DMS153 treated with DMSO at 0.1 percent for 48 hours (cell line): Measurements from ENCODE around the gene GSTT4.
"Not testable (repeated sequence)": the region's sequence is repeated elsewhere in the genome, so short reads cannot be mapped to it uniquely, and the experiment has no call there.

Source experiments
- DNase-seq: peaks from one replicate; lab custom pipeline; 2025; ENCODE audit not compliant: unreplicated experiment; lab: John Stamatoyannopoulos, UW

Gene GSTT4

DNA sequence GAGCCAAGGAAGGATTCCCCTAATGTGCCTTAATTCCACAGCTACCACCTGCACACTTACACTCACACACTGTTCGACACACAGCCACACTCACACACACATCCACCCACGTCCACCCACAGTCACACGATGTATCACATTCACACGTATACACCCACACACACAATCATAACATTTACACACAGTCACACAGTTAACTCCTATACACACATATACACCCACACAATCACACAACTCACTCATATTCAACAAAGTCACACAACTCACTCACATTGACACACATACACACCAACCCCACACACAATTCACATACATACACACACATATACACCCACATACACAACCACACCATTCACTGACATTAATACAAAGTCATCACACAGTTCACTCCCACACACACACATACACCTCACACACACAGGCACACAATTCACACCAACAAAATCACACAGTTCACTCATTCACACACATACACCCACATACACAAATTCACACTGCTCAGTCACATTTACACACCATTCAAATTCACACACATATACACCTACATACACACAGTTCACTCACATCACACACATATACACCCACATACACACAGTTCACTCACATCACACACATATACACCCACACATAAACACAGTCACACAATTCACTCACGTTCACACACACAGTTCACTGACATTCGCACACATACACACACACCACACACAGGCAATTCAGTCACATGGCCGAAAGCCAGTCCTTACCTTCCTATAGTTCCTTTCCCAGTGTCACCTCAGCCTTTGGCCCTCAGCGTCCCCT lies 50.9 kb downstream of the GSTT4 start:
- not testable (repeated sequence) for DNase-seq

DNA sequence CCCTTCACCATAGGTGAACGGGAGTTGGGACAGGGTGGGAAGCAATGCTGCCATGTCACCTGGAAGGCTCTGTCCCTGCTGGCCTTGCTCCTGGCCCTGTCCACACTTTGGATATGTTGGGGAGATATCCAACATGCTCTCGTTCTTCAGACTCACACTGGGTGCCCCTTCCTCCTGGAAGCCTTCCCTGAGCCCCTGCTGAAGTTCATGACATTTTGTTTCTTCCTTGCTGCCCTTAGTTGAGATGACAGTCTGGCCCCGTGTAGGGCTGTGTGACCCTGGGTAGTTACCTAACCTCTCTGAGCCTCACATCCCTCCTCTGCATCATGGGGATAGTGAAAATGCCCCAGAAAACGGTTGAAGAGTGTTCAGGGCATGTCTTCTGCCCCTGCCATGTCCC lies 51.8 kb downstream of the GSTT4 start:
- not testable (repeated sequence) for DNase-seq

DNA sequence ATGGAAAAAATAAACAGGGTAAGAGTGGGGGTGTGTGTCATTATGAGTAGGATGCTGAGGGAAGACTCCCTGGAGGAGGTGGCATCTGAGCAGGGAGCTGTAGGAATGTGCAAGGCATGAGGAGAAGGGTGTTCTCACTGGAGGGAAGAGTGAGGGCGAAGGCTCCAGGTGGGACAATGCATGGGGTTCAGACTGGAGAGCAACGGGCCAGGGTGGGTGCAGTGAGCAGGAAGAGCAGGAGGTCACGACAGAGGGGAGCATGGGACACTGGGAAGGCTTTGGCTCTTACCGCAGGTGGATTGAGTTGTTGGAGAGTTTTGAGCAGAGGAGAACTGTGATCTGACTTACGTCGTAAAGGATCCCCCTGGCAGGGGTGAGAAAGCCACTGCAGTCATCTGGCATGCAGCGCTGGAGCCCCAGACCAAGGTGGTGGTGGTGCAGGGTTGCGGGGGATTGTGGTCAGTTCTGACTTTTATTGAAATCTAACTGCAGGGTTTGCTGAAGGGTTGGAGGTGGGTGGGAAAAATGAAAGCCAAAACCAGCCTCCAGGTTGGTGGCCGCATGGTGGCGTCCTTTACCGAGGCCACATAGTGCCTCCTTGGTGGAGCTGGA lies 52.4 kb downstream of the GSTT4 start:
- not testable (repeated sequence) for DNase-seq

DNA sequence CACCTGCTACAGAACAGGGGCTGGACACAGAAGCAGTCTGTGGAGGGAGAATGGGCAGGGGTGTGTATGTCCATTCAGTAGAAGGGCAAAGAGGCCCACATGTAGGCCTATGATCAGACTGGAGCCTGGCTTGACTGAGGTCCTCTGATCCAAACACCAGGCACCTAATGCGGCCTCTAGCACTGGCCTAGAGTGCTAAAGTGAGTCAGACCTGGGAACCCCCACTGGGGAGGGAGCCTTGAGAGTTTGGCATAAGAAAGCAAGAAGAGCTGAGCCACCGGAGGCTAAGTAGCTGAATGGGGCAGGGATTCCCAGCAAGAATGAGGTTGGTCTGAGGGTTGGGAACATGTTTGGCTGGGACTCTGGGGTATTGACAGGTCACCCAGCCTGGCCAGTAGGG lies 53.9 kb downstream of the GSTT4 start:
- DNase-seq, result not testable (repeated sequence)

DNA sequence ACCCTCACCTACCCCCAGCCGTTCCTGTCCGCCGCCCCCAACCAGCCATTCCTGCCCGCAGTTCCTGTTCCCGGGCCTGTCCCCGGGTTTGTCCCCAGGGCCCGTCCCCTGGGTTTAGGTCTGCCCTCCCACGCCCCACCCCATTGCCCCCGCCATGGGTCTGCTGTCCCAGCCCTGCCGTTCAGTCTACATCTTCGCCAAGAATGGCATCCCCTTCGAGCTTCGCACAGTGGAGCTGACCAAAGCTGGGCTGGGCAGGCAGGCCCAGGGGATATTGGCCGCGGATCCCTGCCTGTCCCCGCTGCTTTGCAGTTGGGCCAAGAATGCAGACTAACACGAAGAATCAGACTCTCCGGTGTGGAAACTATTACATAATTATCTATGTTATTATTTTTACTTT lies 55.5 kb downstream of the GSTT4 start:
- not testable (repeated sequence) for DNase-seq
